GM18951 (cell line): ENCODE data around the gene RELA.

ENCODE experiments used
- POLR2A ChIP-seq: IDR thresholded peaks from 4 replicates; pipeline ENCODE4 v1.6.1; 2011; ENCODE audit warnings: mild to moderate bottlenecking; ENCODE audit not compliant: insufficient read length, insufficient read depth; ENCODE audit errors: extremely low read depth
- in situ Hi-C: fragments of 300-500 bp; cut with MboI; formaldehyde crosslinking; loops from one replicate; pipeline ENCODE4 v1.12.0; 2022; ENCODE audit warnings: low sequenced_read_pairs, mixed read lengths, inconsistent platforms; ENCODE audit not compliant: unreplicated experiment

The RELA gene

DNA sequence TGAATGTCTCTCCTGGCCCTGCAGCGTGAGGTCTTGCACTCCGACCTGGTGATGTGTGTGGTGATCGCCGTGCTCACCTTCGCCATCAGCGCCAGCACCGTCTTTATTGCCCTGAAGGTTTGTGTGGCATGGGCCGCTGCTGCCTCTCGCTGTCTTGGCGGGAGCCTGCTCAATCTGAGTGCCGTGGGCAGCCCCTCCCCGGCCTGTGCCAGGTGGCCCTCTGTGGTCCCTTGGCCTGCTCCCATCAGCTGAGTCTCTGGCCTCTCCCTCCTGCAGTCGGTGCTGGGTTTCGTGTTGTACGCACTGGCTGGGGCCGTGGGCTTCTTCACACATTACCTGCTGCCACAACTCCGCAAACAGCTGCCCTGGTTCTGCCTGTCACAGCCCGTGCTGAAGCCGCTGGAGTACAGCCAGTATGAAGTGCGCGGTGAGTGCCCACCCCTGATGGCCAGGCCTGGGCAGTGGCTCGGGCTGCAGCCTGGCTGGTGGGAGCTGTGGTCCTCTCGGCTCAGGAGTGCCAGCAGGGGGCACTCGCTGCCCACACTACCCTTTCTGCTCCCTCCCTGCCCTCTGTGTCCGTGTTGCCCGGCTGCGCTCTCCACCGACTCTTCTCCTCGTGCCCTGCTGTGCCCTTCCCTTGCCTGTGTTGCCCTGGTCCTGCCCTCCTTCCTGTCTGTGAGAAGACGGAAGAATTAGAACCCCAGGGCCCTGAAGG lies 36.9 kb downstream of the RELA start:
- no peak for TF ChIP-seq POLR2A
- in situ Hi-C loops = no loop called here

DNA sequence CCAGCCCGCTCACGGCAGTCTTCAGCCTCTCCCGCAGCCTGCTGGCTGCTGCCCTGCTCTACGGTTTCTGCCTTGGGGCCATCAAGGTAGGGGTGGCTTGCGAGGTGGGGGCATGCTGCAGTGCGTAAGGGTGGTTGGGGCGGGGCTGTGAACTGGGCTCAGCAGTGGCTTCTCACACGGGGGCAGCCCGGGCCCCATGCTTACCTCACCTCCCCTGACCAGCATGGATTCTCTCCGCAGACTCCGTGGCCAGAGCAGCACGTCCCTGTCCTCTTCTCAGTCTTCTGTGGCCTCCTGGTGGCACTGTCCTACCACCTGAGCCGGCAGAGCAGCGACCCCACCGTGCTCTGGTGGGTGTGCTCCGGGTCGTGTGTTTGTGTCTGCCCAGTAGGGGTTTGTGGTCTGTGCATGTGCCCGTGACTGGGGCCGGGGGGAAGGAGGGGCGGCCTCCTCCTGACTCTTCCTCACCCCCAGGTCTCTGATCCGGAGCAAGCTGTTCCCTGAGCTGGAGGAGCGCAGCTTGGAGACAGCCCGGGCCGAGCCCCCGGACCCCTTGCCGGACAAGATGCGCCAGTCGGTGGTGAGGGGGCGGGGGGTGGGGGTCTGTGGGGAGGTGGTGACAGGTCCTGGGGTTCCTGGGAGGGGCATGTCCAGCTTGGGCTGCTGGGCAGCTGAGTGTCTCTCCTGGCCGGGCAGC lies 37.6 kb downstream of the RELA start:
- in situ Hi-C loops = no loop called here

DNA sequence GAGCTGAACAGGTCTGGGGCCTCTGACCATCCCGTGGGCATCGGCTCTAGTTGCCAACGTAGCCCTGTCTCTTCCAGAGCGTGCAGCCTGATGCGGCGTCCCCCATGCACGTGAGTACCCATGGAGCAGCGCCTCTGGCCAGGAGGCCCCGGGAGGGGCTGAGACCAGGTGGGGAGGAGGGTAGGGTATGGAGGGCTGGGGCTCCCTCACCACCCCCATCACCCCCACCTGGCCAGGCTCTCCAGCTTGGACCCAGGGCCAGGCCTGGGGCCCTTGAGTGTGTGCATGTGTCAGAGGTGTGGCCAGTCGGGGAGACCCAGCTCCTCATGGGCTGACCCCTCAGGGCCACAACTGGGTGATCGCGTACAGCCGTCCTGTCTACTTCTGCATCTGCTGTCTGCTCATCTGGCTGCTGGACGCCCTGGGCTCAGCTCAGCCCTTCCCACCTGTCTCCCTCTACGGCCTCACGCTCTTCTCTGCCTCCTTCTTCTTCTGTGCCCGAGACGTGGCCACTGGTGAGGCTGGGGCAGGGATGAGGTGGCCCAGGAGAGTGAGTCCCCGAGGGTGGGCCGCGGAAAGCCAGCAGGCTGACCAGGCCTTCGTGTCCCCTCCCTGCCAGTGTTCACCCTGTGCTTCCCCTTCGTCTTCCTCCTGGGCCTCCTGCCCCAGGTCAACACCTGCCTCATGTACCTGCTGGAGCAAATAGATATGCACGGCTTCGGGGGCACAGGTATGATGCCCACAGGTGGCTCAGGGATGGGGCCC lies 38.7 kb downstream of the RELA start:
- TF ChIP-seq POLR2A = no peak
- in situ Hi-C loops = no loop called here

More for the DNA sequence above, 37.6 kb downstream of the RELA start:
- TF ChIP-seq POLR2A = no peak

DNA sequence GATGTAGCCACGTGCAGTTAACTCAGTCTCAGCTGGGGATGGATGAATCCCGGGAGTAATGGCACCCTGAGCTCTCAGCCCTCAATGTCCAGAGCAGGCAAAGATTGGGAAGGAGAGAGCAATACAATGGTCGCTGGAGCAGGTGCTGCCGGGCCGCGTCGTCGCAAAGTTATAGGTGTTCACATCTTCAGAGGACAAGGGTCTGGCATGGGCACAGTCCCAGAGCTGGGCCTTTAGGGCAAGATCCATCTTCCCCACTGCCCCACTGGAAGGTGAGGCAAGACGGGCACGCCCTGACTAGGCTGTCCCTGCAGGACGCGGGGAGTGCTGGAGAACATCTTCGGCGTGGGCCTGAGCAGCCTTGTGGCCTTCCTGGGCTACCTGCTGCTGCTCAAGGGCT lies 39.5 kb downstream of the RELA start:
- TF ChIP-seq POLR2A = no peak
- in situ Hi-C loops = no loop called here

DNA sequence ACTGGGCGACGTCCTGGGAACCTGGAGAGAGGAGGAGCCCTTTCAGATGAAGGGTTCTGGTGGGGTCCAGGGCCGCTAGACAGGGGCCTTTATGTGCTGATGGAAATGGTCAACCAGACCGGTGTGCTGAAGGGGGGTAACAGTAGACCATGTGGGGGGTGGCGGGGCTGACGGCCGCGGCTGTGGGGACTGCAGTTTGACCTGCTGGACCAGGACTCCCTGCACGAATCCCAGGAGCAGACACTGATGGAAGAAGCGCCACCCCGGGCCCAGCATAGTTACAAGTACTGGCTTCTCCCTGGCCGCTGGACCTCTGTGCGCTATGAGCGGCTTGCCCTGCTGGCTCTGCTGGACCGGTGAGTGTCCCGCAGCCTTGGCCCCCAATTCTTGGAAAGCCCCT lies 40.7 kb downstream of the RELA start:
- in situ Hi-C loops = no loop called here
- no peak for TF ChIP-seq POLR2A

DNA sequence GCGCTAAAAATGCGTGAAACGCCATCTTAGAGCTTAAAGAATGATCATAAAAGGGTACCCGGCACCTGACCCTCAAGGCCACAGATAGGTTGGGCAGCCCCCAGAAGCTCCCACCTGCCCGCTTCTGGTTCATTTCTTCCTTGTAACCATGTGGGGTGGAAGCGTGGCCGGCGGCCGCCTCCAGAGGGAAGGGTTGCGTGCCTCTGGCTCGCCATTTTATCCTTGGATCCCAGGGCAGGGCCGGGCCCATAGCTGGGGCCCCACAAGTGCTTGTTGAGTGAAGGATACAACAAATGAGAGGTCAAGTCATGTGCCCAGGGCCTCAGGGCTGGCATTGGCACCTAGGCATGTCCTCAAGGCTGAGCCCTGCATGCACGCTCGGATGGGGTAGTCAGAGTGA lies 41.3 kb downstream of the RELA start:
- no peak for TF ChIP-seq POLR2A
- in situ Hi-C loops = no loop called here

DNA sequence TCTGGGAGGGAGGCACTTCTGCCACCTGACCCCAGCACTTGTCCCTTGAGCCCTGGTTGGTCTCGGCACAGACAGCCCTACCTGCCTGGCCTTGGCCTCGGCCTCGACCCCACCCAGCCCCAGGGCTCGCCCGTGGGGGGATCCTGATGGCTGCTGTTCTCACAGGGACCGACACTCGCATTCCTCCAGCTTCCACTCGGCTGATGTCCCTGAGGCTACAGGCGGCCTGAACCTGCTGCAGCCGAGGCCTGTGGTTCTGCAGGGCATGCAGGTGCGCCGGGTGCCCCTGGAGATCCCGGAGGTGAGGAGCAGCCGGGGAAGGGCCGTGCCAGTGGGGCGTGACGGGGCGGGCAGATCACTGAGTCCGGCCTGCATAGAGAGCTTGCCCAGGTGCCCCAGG lies 42.0 kb downstream of the RELA start:
- in situ Hi-C loops = no loop called here
- no peak for TF ChIP-seq POLR2A

DNA sequence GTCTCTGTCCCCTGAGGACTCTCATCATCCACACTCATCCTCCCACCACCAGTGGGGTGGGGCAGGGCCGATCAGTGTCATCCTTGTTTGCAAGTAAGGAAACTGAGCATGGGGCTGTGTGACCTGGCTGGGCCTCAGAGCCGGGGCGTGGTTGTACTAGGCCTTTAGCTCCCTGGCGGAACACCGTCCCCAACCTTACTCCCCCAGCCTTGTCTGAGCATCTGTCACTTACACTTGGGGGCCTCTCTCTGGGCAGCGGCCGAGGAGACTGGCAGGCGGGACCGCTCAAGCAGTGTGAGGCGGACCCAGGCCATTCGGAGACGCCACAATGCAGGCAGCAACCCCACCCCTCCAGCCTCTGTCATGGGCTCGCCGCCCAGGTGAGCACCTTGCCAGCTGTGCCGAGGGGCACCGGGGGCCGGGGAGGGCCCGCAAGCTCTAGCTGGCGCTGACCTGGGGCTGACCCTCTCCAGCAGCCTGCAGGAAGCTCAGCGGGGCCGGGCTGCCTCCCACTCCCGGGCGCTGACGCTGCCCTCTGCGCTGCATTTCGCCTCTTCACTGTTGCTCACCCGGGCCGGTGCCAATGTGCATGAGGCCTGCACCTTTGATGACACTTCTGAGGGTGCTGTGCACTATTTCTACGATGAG lies 43.3 kb downstream of the RELA start:
- TF ChIP-seq POLR2A = no peak
- in situ Hi-C loops = no loop called here

DNA sequence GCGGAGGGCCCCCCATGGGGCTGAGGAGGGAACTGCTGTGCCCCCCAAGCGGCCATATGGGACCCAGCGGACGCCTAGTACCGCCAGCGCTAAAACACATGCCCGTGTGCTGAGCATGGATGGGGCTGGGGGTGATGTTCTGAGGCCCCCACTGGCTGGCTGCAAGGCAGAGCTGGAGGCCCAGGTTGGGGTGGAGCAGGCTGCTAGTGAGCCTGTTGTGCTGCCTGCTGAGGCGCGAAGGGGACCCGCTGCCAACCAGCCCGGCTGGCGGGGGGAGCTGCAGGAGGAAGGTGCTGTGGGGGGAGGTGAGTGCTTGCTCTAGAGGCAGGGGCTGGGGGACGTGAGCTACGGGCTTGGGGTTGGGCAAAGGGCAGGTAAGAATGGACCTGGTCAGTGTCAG lies 44.0 kb downstream of the RELA start:
- no peak for TF ChIP-seq POLR2A
- in situ Hi-C loops = no loop called here

DNA sequence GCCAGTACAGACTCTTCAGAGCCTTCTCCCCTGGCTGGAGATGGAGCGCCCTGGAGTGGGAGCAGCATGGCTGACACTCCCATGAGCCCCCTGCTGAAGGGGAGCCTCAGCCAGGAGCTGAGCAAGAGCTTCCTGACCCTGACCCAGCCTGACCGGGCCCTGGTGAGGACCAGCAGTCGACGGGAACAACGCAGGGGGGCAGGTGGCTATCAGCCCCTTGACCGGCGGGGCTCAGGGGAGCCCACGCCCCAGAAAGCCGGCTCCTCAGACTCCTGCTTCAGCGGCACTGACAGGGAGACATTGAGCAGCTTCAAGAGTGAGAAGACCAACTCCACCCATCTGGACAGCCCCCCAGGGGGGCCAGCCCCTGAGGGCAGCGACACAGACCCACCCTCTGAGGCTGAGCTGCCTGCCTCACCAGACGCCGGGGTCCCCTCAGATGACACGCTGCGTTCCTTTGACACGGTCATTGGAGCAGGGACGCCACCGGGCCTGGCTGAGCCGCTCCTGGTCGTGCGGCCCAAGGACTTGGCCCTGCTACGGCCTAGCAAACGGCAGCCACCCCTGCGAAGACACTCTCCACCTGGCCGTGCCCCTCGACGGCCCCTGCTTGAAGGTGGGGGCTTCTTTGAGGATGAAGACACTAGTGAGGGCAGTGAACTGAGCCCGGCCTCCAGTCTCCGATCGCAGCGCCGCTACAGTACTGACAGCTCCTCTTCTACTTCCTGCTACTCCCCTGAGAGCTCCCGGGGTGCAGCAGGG lies 44.5 kb downstream of the RELA start:
- in situ Hi-C loops = no loop called here
- no peak for TF ChIP-seq POLR2A

DNA sequence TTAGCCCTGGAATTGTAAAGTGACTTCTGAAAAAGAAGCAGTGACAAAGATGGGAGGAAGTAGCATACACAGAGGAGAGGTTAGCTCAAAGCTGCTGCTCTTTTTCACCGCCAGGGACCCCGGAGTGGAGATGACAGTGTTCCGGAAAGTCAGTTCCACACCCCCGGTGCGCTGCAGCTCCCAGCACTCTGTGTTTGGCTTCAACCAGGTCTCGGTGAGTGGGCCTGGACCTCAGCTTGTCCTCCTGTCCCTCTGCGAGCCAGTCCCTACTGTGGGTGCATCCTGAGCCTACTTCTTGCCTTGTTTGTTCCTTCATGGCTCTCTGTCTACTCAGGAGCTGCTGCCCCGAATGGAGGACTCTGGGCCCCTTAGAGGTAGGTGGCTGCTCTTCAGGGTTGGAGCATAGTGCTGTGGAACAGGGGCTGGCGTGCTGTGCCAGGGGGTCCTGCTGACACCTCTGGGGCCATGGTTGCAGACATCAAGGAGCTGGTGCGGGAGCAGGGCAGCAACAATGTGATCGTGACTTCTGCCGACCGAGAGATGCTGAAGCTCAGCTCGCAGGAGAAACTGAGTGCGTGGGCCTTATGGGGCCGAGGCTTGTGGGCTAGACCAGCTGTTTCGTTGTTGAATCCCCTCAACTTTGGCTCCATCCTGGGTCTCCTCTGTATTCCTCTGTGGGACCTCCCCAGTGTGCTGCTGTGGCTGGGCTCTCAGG lies 45.4 kb downstream of the RELA start:
- no peak for TF ChIP-seq POLR2A
- in situ Hi-C loops = no loop called here

DNA sequence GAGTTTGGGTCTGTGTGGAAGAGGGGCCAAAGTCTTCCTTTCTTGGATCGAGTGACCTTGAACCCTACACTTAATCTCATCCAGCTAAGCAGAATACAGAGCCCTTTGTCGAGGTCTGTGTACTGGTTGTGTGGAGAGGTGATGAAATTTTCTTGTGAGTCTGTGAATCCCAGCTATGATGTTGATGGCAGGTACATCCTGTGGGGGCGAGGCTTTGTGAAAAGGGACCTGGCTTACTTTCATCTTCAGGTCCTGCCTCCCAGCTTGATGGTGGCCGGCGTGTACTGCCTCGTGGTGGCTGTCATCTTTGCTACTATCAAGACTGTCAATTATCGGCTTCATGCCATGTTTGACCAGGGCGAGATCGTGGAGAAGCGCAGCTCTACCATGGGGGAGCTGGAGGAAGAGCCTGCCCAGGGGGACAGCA lies 46.1 kb downstream of the RELA start:
- in situ Hi-C loops = no loop called here
- no peak for TF ChIP-seq POLR2A
